ENCODE results near the gene OR10G2. TPM values are rescaled to one million over a fixed set of nuclear protein-coding genes. Genes with fewer than 3 reads are reported as not detected.

The OR10G2 gene
- total and polyA plus RNA-seq, 12 donors, result not detected

DNA sequence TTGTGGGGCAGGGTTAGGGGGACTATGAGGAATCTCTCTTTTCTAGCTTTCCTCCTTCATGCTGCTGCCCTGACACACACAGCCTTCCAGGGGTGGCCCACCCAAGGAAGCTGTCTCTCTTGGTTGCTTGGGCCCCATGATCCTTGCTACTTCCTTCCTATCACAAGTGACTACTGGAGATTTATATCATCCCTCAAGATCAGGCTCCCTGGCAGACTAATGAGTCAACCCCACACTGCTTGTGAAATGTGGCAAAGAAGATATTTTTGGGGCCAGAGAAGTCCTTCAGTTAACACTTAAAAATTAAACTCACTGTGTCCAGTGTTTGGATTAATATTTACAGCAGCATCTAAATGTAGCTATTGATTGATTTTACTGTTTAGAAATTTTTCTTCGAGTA, 37.4 kb upstream of the OR10G2 start:
- H3K27me3 ChIP-seq, result no peaks in the 10 kb centered on the region
- no peak for DNase-seq
- no peak for TF ChIP-seq CTCF (IDR thresholded peaks at IDR 0.05)
- ATAC-seq, result no peak
- no peak overlapping the region for H3K27ac ChIP-seq
- H3K4me3 ChIP-seq, result no peak overlapping the region
- H3K9me3 ChIP-seq, result peaks cover 0 to 19% (median 5%) of the 10 kb centered on the region in 11 donors
- intact Hi-C loops (cut with DNase I), result no loop called here
- no peaks in the 10 kb centered on the region for H3K4me1 ChIP-seq
- no peaks in the 10 kb centered on the region for H3K36me3 ChIP-seq
- 84% methylated on average over 1 of the region's 1 CpG for WGBS, 2 donors

- Histone ChIP-seq H3K36me3 (no peaks in the 10 kb centered on the region), H3K27me3 (no peaks in the 10 kb centered on the region), H3K27ac (no peak overlapping the region), H3K4me1 (no peaks in the 10 kb centered on the region), H3K4me3 (no peak overlapping the region), H3K9me3 (peaks cover 0 to 17% (median 5%) of the 10 kb centered on the region in 11 donors)
- no peak for TF ChIP-seq CTCF (IDR thresholded peaks at IDR 0.05)
- no peak for ATAC-seq
- 34 to 35% methylated on average over 2 of the region's 2 CpGs for WGBS, 2 donors
- DNase-seq, result no peak
- intact Hi-C loops (cut with DNase I), result no loop called here
Measured at GRCh38 chr14:21671371-21671770, 36.6 kb upstream of the OR10G2 start.

- Histone ChIP-seq H3K4me3 (no peak overlapping the region), H3K36me3 (no peaks in the 10 kb centered on the region), H3K4me1 (no peaks in the 10 kb centered on the region), H3K9me3 (peaks cover 0 to 5% (median 0%) of the 10 kb centered on the region in 11 donors), H3K27me3 (no peaks in the 10 kb centered on the region), H3K27ac (no peak overlapping the region)
- TF ChIP-seq CTCF (IDR thresholded peaks at IDR 0.05), result no peak
- intact Hi-C loops (cut with DNase I), result no loop called here
- DNase-seq, result no peak
- ATAC-seq, result no peak
Measured at GRCh38 chr14:21669284-21669683, 34.5 kb upstream of the OR10G2 start.

DNA sequence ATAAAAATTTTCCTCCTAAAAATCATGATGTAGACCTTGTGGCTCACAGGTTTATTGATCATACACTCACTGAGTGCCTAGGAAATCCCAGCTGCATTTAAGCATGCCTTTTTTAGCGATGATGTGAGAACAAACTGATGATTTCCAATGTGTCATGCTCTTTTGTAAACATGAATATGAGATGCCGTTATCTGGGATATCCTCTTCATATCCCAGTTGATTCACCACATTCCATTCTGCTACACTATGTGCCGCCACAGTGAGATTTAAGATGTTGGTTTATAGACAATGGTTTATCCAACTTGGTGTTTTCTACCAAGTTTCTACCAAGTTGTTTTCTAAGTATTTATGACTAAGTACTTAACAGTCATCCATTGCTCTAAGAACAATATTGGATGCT, 33.6 kb upstream of the OR10G2 start:
- Histone ChIP-seq H3K27me3 (no peaks in the 10 kb centered on the region), H3K4me1 (no peaks in the 10 kb centered on the region), H3K27ac (no peak overlapping the region), H3K9me3 (peaks cover 0 to 8% (median 0%) of the 10 kb centered on the region in 11 donors), H3K4me3 (no peak overlapping the region), H3K36me3 (no peaks in the 10 kb centered on the region)
- intact Hi-C loops (cut with DNase I), result no loop called here
- DNase-seq, result no peak
- 73 to 77% methylated on average over 3 of the region's 3 CpGs for whole genome bisulfite sequencing, 2 donors
- no peak for ATAC-seq
- TF ChIP-seq CTCF (IDR thresholded peaks at IDR 0.05), result no peak

DNA sequence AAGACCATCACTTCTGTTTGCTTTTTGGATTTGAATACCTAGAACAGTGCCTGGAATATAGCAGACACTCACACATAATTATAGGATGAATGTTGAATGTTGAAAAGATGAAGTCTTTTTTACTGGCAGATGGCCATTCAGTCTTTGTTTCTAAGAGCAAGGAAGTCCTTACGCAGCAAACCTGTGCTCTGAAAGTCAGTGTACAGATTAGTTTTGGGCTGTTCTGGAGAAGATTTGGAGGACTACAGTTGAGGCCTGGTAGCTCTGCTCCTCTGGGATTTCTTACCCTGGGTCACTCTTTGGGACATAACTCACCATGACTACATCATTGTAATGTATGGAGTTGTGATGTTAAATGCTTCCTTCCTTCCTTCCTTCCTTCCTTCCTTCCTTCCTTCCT, 22.2 kb upstream of the OR10G2 start:
- peaks cover 0 to 10% (median 0%) of the 10 kb centered on the region in 9 donors for H3K4me1 ChIP-seq
- DNase-seq (no peak), ATAC-seq (no peak)
- no peak for TF ChIP-seq CTCF (IDR thresholded peaks at IDR 0.05)
- no peaks in the 10 kb centered on the region for H3K36me3 ChIP-seq
- no peak overlapping the region for H3K4me3 ChIP-seq
- no peaks in the 10 kb centered on the region for H3K9me3 ChIP-seq
- WGBS, 2 donors, result 48 to 100% methylated on average over 1 of the region's 1 CpG
- no peak overlapping the region for H3K27ac ChIP-seq
- H3K27me3 ChIP-seq, result no peaks in the 10 kb centered on the region
- intact Hi-C loops (cut with DNase I), result no loop called here

Measured in heart right ventricle (tissue), 16 donors.